NCI-H345 treated with DMSO at 0.1 percent for 48 hours (cell line): ENCODE results near the gene PRMT7.

Source experiments
- DNase-seq: peaks from one replicate; lab custom pipeline; 2025; ENCODE audit not compliant: unreplicated experiment; lab: John Stamatoyannopoulos, UW

PRMT7 gene

DNA sequence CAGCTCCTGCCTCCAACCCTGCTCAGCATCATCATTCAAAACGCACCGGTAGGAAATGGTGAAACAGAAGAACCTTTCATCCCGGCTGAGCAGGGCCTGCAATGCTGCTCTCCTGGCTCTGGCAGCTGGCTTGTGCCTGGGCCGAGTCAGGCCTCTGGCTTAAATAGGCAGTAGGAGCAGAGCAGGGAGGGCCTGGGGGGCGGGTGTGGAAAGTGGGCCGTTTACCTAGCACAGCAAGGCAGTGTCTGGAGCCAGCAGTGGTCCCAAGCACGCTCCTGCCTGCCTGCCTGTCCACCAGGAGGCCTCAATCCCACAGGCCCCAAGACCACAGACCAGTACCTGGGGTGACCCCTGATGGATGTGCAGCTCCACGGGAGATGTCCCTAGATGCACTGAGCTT is 78.2 kb downstream of the PRMT7 start:
- no peak for DNase-seq

DNA sequence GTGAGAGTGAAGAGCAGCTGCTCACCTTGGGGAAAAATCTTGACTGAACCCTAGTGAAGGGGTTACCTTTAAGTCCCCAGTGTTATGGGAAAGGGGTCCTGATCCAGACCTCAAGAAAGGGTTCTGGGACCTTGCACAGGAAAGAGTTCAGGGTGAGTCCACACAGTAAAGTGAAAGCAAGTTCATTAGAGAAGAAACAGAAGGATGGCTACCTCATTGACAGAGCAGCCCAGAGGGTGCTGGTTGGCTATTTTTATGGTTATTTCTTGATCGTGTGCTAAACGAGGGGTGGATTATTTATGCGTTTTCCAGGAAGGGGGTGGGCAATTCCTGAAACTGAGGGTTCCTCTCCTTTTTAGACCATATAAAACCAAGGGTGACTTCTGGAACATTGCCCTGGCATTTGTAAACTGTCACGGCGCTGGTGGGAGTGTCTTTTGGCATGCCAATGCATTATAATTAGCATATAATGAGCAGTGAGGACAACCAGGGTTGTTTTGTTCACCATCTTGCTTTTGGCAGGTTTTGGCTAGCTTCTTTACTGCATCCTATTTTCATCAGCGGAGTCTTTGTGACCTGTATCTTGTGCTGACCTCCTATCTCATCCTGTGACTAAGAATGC is 79.0 kb downstream of the PRMT7 start:
- DNase-seq = no peak

DNA sequence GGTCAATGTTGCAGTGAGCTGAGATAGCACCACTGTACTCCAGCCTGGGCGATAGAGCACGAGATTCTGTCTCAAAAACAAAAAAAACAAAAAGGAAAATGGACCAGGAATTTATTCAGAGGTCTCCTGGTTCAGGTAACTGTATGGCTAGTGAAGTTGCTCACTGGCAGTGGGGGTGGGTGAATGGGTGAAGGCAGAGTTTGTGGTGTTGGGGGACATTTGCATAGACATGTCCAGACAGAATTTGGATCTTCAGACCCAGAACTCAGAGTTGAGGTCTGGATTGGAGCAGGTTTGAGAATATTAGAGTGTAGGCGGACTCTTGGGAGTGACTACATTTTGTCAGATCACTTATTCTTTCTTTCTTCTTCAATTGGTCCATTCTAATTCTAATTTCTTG is 82.5 kb downstream of the PRMT7 start:
- no peak for DNase-seq

DNA sequence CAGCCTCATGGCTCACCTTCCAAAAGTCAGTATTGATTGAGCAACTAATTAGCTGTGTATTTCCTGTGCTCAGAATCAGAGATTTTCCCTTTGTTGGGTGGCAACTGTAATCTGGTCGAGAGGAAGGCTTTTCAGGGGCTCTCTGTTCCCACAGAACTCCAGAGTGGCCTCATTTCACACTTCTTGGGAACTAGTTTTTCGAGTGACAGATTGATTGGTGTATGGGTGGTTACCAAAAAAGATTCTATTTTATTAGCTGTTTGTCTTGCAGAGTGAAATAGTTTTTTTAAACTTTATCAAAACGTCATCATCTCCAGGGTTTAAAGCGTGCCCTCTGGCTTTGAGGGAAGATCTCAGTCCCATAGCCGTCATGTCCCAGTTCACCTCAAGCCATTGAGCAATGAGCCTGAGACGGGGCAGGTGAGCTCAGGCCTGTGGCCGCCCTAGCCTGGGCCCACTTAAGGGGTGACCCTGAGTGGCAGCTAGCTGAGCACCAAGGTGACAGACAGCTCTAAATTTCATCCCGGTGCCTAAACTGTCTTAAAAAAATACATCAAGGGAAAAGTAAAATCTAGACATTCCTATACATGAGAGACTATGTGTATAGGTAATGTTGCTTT is 84.5 kb downstream of the PRMT7 start:
- DNase-seq = no peak

DNA sequence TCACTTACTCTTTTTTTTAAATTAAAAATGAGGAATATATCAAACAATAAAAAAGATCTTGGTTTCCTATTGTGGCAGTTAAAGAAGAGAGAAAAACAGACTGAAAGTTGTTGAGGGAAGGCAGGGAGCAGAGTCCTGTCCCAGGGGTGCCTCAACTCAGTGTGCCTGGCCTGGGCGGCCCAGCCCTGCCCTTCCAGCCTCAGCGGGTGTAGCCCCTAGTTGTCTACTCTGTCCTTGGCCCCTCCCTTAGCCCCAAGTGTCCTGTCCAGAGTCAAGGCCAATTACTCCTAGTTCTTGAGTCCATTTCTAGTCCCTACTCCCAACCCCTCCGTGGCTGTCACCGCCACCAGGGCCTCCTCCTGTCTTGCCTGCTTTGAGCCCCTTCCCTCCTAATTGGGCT is 85.0 kb downstream of the PRMT7 start:
- no peak for DNase-seq

DNA sequence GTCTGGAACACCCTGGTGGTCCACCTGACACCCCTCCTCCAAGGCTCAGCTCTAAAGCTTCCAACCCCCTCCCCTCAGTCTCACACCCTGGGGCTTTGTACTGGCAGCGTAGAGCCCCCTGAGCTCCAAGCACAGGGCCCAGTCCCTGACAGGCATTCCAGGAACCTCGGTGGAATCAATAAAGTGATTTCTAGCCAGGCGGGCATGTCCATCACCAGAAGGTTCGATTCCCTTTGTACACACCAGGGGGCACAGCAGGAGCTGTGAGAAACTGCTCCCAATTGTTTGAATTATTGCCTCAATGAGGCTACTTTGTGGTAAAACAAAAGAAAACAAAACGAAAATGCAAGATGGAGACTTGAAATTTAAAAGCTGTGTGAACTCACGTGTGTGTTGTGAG is 85.7 kb downstream of the PRMT7 start:
- DNase-seq = no peak

DNA sequence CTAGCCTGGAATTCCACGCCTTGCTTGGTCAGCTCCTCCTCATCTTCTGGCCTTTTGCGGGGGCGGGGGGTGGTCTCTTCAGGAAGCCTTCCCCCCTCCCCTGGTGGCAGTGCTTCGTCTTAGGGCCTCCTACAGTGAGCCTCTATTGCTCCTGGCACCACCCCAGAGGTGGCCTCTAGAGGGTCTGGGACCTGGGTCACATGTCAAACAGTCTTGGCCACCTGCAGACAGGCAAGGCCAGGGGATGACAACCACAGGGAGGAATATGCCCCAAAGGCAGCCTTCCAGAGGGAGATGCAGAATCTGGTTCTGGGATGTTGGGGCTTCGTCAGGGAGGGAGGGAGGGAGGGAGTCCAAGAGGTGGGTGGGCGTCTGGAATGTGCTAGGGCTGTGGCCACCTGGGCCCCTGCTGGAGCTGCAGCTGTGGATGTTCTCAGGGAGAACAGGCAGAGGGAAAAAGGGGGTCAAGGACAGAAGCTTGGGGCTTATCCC is 86.9 kb downstream of the PRMT7 start:
- DNase-seq = no peak

DNA sequence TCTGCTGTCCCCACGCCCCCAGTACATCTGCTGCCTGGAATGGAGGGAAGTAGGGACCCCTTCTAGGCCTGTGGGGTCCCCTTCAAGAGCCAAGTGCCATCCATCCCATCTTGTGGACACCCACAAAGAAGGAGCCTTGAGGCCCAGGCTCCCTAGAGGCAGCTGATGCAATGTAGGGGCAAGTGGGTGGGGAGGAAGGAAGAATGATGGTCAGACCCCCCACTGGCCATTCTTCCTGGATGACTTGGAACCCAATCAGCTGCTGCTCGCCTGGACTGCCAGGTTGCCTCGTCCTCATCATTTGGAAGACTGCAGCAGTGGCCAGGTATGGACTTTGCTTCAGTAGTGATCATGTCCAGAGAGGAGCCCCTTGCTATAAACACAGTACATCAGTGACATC is 88.6 kb downstream of the PRMT7 start:
- DNase-seq = no peak

DNA sequence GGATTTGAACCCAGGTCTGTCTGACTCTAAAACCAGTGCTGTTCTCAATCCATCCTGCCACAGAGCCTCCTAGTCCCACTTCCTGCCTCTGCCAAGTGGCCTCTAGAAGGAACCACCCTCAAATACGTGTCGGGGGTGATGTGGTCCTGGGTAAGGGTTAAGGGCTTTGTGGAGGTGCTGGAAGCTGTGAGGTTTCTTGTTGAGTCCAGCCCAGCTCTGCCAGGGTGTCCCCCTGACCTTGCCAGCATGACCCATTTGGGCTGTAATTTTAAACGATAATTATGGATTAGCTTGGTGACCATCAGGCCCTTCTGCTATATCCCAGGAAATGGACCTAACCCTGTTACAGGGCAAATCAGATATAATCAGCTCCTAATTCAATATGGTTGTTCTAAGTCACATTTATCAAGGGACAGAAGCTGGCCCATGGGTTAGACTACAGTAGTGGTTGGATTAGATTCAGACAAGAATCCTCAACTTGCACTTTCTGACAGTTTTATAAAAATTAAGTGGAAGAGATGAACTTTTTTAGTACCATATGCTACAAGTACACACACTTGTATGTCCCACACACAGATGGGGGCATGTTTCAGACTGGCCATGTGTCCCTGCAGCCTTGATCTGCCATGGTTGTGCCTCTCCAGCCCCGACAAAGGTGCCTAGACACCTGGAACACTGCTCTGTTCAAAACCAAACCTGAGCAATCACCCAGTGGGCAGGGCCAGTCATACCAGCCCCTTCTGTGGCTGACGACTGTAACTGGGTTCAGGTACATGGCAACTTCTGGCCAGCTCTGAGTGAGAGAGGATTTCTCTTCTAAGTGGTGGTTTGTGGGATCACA is 89.5 kb downstream of the PRMT7 start:
- DNase-seq = no peak

DNA sequence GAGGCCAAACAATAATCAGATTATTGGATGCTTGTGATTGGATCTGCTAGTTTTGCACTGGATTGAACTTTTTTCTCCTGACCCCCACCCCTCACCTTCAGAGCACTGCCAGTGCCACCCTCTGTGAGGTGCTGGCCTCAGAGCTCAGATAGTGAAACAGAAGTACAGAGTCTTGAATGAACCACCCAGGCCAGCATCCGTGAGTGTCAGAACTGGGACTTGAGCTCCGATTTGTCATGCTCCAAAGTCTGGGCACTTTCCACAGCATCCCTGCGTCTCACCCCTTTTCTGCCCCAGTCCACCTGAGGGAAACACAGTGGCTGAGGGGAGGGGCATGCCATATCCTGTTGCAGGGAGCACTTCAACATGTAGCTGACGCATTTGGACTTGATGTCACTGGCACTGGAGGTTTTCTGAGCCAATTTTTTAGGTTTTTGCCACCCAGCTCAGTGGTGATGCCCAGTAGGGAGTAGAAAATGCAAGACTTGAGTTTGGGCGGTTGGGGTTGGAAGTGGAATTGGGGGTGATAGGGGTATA is 90.2 kb downstream of the PRMT7 start:
- no peak for DNase-seq

DNA sequence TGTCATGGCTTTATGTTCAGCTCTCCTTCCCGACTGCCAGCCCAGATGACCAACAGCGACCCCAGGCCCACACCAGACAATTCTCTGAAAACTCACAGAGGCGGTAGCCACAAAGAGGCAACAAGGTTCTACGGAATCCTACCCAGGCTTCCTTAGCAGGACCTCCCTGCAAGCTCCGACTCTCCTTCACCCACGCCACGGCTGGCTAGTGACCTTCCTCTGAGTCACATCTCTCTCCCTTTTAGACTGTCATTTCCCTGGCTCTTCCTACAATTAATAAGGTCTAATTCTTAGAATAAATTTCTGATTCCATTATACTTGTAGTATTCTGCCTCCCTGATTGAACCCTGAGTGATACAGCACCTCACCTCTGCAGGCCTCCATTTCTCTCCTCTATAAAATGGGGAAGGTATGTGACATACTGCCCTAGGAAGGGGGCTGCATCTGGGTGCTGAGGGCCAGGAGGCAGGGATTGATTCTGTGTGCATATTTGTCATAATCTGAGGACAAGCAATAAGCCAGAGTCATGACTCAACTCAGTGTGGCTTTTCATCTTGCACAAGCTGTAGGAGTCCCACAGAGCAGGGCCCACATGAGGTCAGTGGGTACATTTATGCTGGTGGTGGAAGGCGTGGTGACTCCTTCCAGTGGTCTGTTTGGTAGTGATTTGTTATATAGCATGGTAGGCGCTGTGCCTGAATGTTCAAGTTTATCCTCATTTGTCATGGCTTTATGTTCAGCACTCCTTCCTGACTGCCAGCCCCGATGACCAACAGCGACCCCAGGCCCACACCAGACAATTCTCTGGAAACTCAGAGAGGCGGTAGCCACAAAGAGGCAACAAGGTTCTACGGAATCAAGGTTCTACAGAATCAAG is 91.3 kb downstream of the PRMT7 start:
- DNase-seq = no peak

DNA sequence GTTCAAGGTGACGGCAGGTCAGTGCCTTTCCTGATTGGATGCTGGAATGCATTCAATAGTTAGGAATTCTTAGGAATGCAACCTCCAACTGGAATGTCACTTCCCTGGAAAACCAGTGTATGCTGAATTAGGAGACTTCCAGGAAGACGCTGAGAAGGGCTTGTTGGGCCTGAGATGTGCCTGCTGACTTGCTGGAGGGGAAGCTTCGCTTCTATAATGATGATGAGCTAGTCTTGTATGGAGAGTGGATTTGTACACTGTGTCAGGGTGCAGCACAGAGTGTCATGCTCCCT is 91.9 kb downstream of the PRMT7 start:
- no peak for DNase-seq

DNA sequence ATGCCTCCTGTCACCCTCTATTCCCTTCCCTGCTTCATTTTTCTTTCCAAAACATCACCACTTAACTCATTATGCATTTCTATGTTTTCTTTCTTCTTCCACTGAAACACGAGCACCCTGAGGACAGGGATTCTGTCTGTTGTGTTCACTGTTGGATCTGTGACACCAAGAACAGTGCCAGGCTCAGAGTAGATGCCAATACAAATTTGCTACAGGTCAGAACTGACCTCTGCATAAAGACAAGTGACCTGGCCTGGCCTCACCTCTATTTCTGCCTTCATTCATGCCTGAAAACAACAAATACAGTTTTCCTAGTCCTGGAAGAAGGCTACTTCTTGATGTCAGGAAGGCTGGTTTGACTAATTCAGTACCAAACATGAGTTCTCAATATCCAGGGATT is 92.4 kb downstream of the PRMT7 start:
- DNase-seq = no peak

DNA sequence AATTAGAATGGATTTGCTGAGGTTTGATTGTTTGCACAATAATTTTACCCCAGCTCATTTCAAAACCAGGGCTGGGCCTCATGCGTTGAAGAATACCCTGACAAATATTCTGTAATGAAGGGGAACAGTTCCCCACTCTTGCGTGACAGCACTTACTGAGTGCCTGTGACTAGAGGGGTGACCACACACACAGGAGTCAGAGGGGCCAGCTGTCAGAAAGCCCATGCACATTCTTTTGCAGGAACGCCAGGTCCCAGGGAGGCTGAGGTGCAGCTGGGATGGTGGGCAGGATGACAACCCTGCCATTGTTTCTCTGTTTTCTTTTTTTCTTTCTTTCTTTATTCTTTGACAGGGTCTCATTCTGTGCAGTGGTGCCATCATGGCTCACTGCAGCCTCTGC is 92.9 kb downstream of the PRMT7 start:
- DNase-seq = no peak

DNA sequence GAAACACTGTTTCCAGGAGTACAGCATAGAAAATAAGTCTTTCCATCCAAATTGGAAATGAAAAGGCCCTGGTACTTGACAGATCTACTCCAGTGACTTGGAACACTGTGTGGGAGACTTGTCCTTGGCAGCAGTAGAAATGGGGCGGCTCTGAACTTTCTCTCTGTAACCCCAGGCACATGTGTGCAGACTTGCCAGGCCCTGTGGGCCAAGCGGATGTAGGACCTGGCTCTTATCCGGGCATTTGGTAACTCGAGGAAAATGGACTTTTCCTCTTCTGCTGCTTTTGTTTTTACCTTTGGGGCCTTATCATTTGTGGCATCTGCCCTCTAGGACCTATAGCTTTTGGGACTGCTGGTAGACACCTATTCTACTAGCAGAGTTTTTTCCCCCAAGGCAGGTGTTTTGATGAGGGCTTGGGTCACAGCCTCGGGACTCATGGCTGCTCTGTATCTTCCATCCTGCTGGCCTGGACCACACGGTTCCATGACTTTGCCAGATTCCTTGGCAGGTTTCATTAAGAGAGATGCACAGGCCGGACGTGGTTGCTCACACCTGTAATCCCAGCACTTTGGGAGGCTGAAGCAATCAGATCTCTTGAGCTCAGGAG is 94.0 kb downstream of the PRMT7 start:
- no peak for DNase-seq

DNA sequence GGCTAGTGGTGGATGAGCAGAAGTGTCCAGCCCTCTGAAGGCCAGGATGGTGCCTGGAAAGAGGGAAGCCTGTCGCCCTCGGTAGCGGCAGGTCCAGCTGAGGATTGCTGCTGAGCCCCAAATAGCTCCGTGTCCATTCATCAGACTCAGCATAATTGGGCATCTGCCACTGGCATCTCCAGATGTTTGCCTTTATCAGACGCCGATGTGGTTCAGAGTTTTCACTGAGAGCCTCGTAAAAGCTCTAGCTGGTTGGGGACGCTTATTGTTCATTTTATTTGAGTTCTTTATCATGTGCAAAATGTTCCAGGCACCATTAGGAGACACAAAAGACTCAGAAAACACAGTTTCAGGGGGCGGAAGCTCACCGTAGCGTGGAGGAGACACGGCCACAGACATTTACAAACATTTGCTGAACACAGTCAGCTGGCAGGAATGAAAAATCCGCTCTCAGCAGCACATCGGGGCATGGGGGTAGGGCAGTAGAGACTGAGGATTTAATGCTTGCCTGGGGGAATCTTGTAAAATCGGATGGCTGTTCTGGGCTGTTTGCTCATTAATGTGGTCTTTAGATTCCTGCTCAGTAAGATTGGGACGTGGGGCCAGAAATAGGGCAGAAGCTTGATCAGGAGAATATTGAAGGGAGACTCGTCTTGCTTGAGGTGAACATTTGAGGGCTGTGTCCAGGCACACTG is 95.8 kb downstream of the PRMT7 start:
- peak; percentile 33 for DNase-seq
